Measurements from ENCODE around the gene ATL1. TPM values are rescaled to one million over a fixed set of nuclear protein-coding genes. Genes with fewer than 3 reads are reported as not detected.

The ATL1 gene
- total and polyA plus RNA-seq, 2 of the 13 experiments (the other 11 are each of a cell fraction or from before 2014, with no cell fraction given) = 0.60 to 0.65 TPM

DNA sequence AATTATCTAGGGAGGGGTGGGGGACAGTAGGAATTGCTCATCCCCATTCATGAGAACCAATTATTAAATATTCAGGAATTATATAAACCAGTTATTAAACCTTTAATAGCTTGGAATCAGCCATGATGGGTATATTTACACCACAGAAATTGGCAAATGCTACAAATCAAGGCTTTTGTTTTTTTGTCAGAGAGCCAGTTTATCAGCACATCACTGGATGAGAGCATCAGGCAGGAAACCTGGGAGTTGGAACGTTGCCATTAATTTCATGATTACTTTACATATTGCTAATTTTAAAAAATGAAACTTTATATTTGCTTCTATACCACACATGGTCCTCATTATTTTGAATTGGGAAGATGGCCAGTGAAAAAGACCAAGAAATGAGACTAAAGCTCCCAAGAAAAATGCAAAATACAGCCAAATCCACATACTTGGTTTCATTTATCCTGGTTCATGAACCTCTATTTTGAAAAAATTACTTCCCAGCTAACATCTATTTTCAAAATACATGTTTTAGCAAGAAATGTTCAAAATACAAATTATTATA lies 48.4 kb downstream of the ATL1 start:
- in situ Hi-C loops (cut with HindIII; ENCODE audit: extremely low pct_ligation_motif_present, low pct_unique_long_range_greater_than_20kb) (no loop called here), intact Hi-C loops (cut with micrococcal nuclease; ENCODE audit: unreplicated experiment) (loop anchor here (10.0 kb wide), 1 partner anchor 256 kb away; no protein-coding TSS in a partner anchor)
- POLR2A ChIA-PET = no interaction called here
- no peak overlapping the region for H3K4me3 ChIP-seq (replicated peaks in 1 of 3; ENCODE audit: insufficient read depth in 1 of 3, low read depth in 2 of 3, low read length in 3 of 3)
- no peak overlapping the region for H3K4me2 ChIP-seq (ENCODE audit: low read depth, low read length)
- 53% methylated on average over 1 of the region's 1 CpG for WGBS (ENCODE audit: low lambda C conversion rate)
- no peaks in the 10 kb centered on the region for H3K9me3 ChIP-seq (ENCODE audit: low read length)
- DNase-seq (ENCODE audit: low spot score) = no peak
- CTCF ChIA-PET (ENCODE audit: low intra/inter-chr PET ratio, low total read pairs) = no interaction called here
- no peak overlapping the region for H2AFZ ChIP-seq (ENCODE audit: low read length)
- ATAC-seq = no peak
- BruUV-seq (replicated peaks) = no TSS peak
- no peaks in the 10 kb centered on the region for H4K20me1 ChIP-seq (ENCODE audit: insufficient read depth, low read length)
- no peak overlapping the region for H3K27ac ChIP-seq (ENCODE audit: extremely low read length, insufficient read depth, low read length)
- H3K27me3 ChIP-seq (ENCODE audit: control insufficient read depth in 1 of 2, insufficient read depth in 2 of 2, low read length in 2 of 2) = no peaks in the 10 kb centered on the region
- H3K4me1 ChIP-seq (ENCODE audit: insufficient read depth, low read length) = peaks cover 7% of the 10 kb centered on the region
- FAIRE-seq = no peak
- TF ChIP-seq ZNF589 (CRISPR knock-in tag; conservative IDR thresholded peaks at IDR 0.05) (no peak), YY1 (IDR thresholded peaks at IDR 0.05; ENCODE audit: insufficient read depth, insufficient replicate concordance, low read depth, low read length) (no peak), ZNF501 (CRISPR knock-in tag; IDR thresholded peaks at IDR 0.05) (no peak), POGZ (CRISPR knock-in tag; IDR thresholded peaks at IDR 0.05) (no peak), GABPB1 (CRISPR knock-in tag; IDR thresholded peaks at IDR 0.05) (no peak), ERF (CRISPR knock-in tag; IDR thresholded peaks at IDR 0.05) (no peak), TBP (CRISPR knock-in tag; IDR thresholded peaks at IDR 0.05) (no peak), MBNL3 (CRISPR knock-in tag; conservative IDR thresholded peaks at IDR 0.05) (no peak), TSC22D2 (CRISPR knock-in tag; IDR thresholded peaks at IDR 0.05; ENCODE audit: borderline replicate concordance) (no peak), NR3C1 (CRISPR knock-in tag; IDR thresholded peaks at IDR 0.05) (no peak), SETDB1 (CRISPR knock-in tag; IDR thresholded peaks at IDR 0.05; ENCODE audit: borderline replicate concordance) (no peak), DNMT3B (CRISPR knock-in tag; conservative IDR thresholded peaks at IDR 0.05) (no peak), TMF1 (CRISPR knock-in tag; IDR thresholded peaks at IDR 0.05; ENCODE audit: low read depth) (no peak), ZNF891 (CRISPR knock-in tag; IDR thresholded peaks at IDR 0.05) (no peak)
- TF ChIP-seq, protein P1, sequence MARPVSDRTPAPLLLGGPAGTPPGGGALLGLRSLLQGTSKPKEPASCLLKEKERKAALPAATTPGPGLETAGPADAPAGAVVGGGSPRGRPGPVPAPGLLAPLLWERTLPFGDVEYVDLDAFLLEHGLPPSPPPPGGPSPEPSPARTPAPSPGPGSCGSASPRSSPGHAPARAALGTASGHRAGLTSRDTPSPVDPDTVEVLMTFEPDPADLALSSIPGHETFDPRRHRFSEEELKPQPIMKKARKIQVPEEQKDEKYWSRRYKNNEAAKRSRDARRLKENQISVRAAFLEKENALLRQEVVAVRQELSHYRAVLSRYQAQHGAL (CRISPR knock-in tag; IDR thresholded peaks at IDR 0.05; ENCODE audit: not compliant biosample characterization) = no peak
- TF ChIP-seq, protein P2, sequence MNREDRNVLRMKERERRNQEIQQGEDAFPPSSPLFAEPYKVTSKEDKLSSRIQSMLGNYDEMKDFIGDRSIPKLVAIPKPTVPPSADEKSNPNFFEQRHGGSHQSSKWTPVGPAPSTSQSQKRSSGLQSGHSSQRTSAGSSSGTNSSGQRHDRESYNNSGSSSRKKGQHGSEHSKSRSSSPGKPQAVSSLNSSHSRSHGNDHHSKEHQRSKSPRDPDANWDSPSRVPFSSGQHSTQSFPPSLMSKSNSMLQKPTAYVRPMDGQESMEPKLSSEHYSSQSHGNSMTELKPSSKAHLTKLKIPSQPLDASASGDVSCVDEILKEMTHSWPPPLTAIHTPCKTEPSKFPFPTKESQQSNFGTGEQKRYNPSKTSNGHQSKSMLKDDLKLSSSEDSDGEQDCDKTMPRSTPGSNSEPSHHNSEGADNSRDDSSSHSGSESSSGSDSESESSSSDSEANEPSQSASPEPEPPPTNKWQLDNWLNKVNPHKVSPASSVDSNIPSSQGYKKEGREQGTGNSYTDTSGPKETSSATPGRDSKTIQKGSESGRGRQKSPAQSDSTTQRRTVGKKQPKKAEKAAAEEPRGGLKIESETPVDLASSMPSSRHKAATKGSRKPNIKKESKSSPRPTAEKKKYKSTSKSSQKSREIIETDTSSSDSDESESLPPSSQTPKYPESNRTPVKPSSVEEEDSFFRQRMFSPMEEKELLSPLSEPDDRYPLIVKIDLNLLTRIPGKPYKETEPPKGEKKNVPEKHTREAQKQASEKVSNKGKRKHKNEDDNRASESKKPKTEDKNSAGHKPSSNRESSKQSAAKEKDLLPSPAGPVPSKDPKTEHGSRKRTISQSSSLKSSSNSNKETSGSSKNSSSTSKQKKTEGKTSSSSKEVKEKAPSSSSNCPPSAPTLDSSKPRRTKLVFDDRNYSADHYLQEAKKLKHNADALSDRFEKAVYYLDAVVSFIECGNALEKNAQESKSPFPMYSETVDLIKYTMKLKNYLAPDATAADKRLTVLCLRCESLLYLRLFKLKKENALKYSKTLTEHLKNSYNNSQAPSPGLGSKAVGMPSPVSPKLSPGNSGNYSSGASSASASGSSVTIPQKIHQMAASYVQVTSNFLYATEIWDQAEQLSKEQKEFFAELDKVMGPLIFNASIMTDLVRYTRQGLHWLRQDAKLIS (CRISPR knock-in tag; IDR thresholded peaks at IDR 0.05) = no peak
- TF ChIP-seq, protein P3, sequence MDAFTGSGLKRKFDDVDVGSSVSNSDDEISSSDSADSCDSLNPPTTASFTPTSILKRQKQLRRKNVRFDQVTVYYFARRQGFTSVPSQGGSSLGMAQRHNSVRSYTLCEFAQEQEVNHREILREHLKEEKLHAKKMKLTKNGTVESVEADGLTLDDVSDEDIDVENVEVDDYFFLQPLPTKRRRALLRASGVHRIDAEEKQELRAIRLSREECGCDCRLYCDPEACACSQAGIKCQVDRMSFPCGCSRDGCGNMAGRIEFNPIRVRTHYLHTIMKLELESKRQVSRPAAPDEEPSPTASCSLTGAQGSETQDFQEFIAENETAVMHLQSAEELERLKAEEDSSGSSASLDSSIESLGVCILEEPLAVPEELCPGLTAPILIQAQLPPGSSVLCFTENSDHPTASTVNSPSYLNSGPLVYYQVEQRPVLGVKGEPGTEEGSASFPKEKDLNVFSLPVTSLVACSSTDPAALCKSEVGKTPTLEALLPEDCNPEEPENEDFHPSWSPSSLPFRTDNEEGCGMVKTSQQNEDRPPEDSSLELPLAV (CRISPR knock-in tag; conservative IDR thresholded peaks at IDR 0.05; ENCODE audit: low read depth) = no peak
- TF ChIP-seq, protein P4, sequence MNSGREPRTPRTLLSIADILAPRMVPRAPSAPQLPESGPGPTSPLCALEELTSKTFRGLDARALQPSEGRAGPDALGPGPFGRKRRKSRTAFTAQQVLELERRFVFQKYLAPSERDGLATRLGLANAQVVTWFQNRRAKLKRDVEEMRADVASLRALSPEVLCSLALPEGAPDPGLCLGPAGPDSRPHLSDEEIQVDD (CRISPR knock-in tag; IDR thresholded peaks at IDR 0.05; ENCODE audit: borderline replicate concordance) = no peak
- H3K79me2 ChIP-seq (ENCODE audit: insufficient read depth, low read length) = no peaks in the 10 kb centered on the region
- H3K36me3 ChIP-seq (replicated peaks in 1 of 2; ENCODE audit: control insufficient read depth in 1 of 2, insufficient read depth in 2 of 2, low read length in 2 of 2) = no peaks in the 10 kb centered on the region
- no peak overlapping the region for H3K9ac ChIP-seq (ENCODE audit: insufficient read depth, low read depth, low read length)

Measured in HepG2 (cell line).